Esophagus squamous epithelium (tissue), 4 donors: ENCODE data around the gene UMODL1.

Experiments
- POLR2A ChIP-seq, 4 donors: fragments of 450-650 bp; IDR thresholded peaks; one replicate each; pipeline ENCODE4 v1.6.1; 2017; ENCODE audit warnings: antibody characterized with exemption in 4 of 4, mild to moderate bottlenecking in 4 of 4, moderate library complexity in 3 of 4
- TF ChIP-seq, protein P1 (sequence below), 6 experiments: fragments of 450-650 bp in 4 of 6; fragments of 200-600 bp in 2 of 6; sonication (generic) in 2 of 6; IDR thresholded peaks; one replicate each; pipeline ENCODE4 v1.5.1; 2016 to 2019; ENCODE audit warnings: antibody characterized with exemption in 6 of 6, mild to moderate bottlenecking in 4 of 6, moderate library complexity in 4 of 6

DNA sequence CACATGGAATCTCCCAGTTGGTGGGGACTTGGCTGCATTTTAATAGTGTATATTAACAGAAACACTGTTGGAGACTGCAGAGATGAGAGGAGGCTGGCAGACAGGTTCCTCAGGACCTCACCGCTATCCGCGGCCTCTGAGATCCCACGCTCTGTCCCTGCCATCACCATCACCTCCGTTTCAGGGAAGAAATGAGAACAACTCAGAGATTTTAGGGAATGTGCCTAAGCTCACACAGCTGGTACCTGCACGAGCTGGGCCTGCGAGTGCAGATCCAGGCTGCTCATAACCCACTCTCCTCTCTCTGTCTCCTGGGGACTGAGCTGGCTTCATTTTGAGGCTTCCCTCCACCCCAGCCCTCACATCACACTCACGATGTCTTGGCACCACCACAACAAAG, 62.0 kb downstream of the UMODL1 start:
- TF ChIP-seq, protein P1, sequence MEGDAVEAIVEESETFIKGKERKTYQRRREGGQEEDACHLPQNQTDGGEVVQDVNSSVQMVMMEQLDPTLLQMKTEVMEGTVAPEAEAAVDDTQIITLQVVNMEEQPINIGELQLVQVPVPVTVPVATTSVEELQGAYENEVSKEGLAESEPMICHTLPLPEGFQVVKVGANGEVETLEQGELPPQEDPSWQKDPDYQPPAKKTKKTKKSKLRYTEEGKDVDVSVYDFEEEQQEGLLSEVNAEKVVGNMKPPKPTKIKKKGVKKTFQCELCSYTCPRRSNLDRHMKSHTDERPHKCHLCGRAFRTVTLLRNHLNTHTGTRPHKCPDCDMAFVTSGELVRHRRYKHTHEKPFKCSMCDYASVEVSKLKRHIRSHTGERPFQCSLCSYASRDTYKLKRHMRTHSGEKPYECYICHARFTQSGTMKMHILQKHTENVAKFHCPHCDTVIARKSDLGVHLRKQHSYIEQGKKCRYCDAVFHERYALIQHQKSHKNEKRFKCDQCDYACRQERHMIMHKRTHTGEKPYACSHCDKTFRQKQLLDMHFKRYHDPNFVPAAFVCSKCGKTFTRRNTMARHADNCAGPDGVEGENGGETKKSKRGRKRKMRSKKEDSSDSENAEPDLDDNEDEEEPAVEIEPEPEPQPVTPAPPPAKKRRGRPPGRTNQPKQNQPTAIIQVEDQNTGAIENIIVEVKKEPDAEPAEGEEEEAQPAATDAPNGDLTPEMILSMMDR (IDR thresholded peaks at IDR 0.05) = no peak
- TF ChIP-seq POLR2A (IDR thresholded peaks at IDR 0.05) = no peak
